Endothelial cell of umbilical vein (primary cell): Measurements from ENCODE around the gene SSC4D. TPM values are rescaled to one million over a fixed set of nuclear protein-coding genes. Genes with fewer than 3 reads are reported as not detected.

Source experiments
- BruUV-seq: library from RNA; stranded (reverse); fragments of 400-500 nt; replicated peaks from 2 replicates; lab custom pipeline; 2021; lab: Mats Ljungman, UMichigan
- CTCF ChIA-PET: fragments of 300-600, 350-600 bp; sonication (Branson Sonifier 250); formaldehyde crosslinking; loops from one replicate; lab custom pipeline; 2021; ENCODE audit warnings: antibody characterized with exemption, inconsistent platforms; lab: Charles Lee
- POLR2A ChIA-PET: fragments of 300-600, 350-600 bp; sonication (Branson Sonifier 250); formaldehyde crosslinking; loops from one replicate; lab custom pipeline; 2021; ENCODE audit warnings: antibody characterized with exemption, inconsistent platforms; lab: Charles Lee
- DNase-seq: peaks from one replicate; pipeline ENCODE4 v3.0.0-alpha.2; 2011; ENCODE audit warnings: low read depth, low spot score
- FAIRE-seq: peaks from 2 replicates; lab custom pipeline; 2011; peaks lifted over from hg19 to GRCh38; lab: Jason Lieb, UNC
- H2AFZ ChIP-seq: 2 replicates; pipeline ENCODE4 v1.6.0; 2012; ENCODE audit warnings: low read depth, low read length, control low read depth, inconsistent platforms
- H3K27ac ChIP-seq: 2 replicates; pipeline ENCODE4 v1.5.1; 2011; ENCODE audit warnings: low read depth, mild to moderate bottlenecking, control low read depth, low read length, moderate library complexity; ENCODE audit not compliant: insufficient read depth
- H3K27me3 ChIP-seq, 2 experiments: 2 replicates each; pipeline versions ENCODE4 v1.6.0 to v1.6.1; 2011; ENCODE audit warnings: low read length in 2 of 2, mixed read lengths in 1 of 2; ENCODE audit not compliant: control insufficient read depth in 2 of 2, insufficient read depth in 2 of 2
- H3K36me3 ChIP-seq, 2 experiments: 2 replicates in 1 of 2; 3 replicates in 1 of 2; pipeline ENCODE4 v1.5.1; 2011; ENCODE audit warnings: low read length in 2 of 2, mild to moderate bottlenecking in 1 of 2, moderate library complexity in 1 of 2; ENCODE audit not compliant: control insufficient read depth in 2 of 2, insufficient read depth in 2 of 2; ENCODE audit errors: extremely low read depth in 1 of 2
- H3K4me1 ChIP-seq: 3 replicates; pipeline ENCODE4 v1.5.1; 2011; ENCODE audit warnings: mild to moderate bottlenecking, low read length; ENCODE audit not compliant: control insufficient read depth, insufficient read depth; ENCODE audit errors: extremely low read depth
- H3K4me2 ChIP-seq: 2 replicates; pipeline ENCODE4 v1.6.1; 2011; ENCODE audit warnings: low read length, control low read depth, mixed read lengths; ENCODE audit not compliant: insufficient read depth
- H3K4me3 ChIP-seq, 3 experiments: fragments of 200-600 bp in 1 of 3; sonication (generic), shearing (Covaris generic) in 1 of 3; replicated peaks in 1 of 3; 2 replicates each; pipeline ENCODE4 v1.5.1; 2011 to 2016; ENCODE audit warnings: control low read depth in 3 of 3, low read length in 3 of 3, mild to moderate bottlenecking in 2 of 3, inconsistent platforms in 1 of 3, low read depth in 1 of 3, moderate library complexity in 1 of 3; ENCODE audit not compliant: insufficient read depth in 1 of 3
- H3K79me2 ChIP-seq: 2 replicates; pipeline ENCODE4 v1.6.0; 2012; ENCODE audit warnings: low read length, inconsistent platforms; ENCODE audit not compliant: control insufficient read depth, insufficient read depth
- H3K9ac ChIP-seq: replicated peaks from 2 replicates; pipeline ENCODE3; 2011; ENCODE audit warnings: low read length, control low read depth; ENCODE audit not compliant: insufficient read depth; ENCODE audit errors: extremely low read depth
- H3K9me1 ChIP-seq: replicated peaks from 3 replicates; pipeline ENCODE4 v1.6.0; 2011; ENCODE audit warnings: mild to moderate bottlenecking, low read length; ENCODE audit not compliant: control insufficient read depth, insufficient read depth; ENCODE audit errors: extremely low read depth
- H3K9me3 ChIP-seq: replicated peaks from 2 replicates; pipeline ENCODE4 v1.5.1; 2012; ENCODE audit warnings: low read length, inconsistent platforms; ENCODE audit not compliant: control insufficient read depth, insufficient read depth
- H4K20me1 ChIP-seq: replicated peaks from 2 replicates; pipeline ENCODE3; 2011; ENCODE audit warnings: mild to moderate bottlenecking, low read length; ENCODE audit not compliant: control insufficient read depth, insufficient read depth; ENCODE audit errors: extremely low read depth
- JUN ChIP-seq: IDR thresholded peaks from 2 replicates; pipeline ENCODE4 v1.6.1; 2011; ENCODE audit warnings: borderline replicate concordance, low read depth; ENCODE audit not compliant: insufficient read length, insufficient read depth
- dilution Hi-C: fragments of 300-500 bp; cut with MboI; formaldehyde crosslinking; loops from one replicate; pipeline ENCODE4 v1.15.0; 2019; ENCODE audit warnings: low sequenced_read_pairs; ENCODE audit not compliant: extremely low pct_ligation_motif_present
- intact Hi-C: fragments of 100-400 bp; cut with micrococcal nuclease; formaldehyde crosslinking; loops from one replicate; pipeline ENCODE4 v1.10.0; 2022
- polyA plus RNA-seq, 4 experiments: library from polyadenylated mRNA; depleted of rRNA in 3 of 4; stranded (reverse) in 3 of 4; unstranded in 1 of 4; fragments of >200 nt; gene quantifications; 2 replicates each; pipeline versions ENCODE4 v1.2.1 to v1.2.3, GENCODE V29; 2011 to 2012; ENCODE audit warnings: missing spikeins in 1 of 4
- total RNA-seq: library from RNA; stranded (reverse); gene quantifications from 2 replicates; pipeline ENCODE4 v1.2.3, GENCODE V29; 2021
- TF ChIP-seq, protein P1 (sequence below), 2 donors: IDR thresholded peaks; 1 replicate in 1 of 2; 2 replicates in 1 of 2; pipeline ENCODE4 v1.5.1; 2011; ENCODE audit warnings: low read length in 2 of 2, mild to moderate bottlenecking in 2 of 2, moderate library complexity in 2 of 2, control low read depth in 1 of 2, inconsistent platforms in 1 of 2, low read depth in 1 of 2; ENCODE audit not compliant: insufficient read depth in 1 of 2; ENCODE audit errors: extremely low read depth in 1 of 2

The SSC4D gene
- total and polyA plus RNA-seq, 2 donors (not counting 3 experiments of a cell fraction or from before 2014, with no cell fraction given): 0.46 to 0.88 TPM

GRCh38 chr7:76380623-76380966 lies 28.9 kb downstream of the SSC4D start:
- H3K36me3 ChIP-seq: no peaks in the 10 kb centered on the region
- peak overlapping the region; percentile 57 for H3K9ac ChIP-seq
- peak overlapping the region; percentile 87 for H3K27ac ChIP-seq
- no peaks in the 10 kb centered on the region for H3K79me2 ChIP-seq
- no peak overlapping the region for H3K4me2 ChIP-seq
- no peaks in the 10 kb centered on the region for H3K27me3 ChIP-seq
- TF ChIP-seq, protein P1, sequence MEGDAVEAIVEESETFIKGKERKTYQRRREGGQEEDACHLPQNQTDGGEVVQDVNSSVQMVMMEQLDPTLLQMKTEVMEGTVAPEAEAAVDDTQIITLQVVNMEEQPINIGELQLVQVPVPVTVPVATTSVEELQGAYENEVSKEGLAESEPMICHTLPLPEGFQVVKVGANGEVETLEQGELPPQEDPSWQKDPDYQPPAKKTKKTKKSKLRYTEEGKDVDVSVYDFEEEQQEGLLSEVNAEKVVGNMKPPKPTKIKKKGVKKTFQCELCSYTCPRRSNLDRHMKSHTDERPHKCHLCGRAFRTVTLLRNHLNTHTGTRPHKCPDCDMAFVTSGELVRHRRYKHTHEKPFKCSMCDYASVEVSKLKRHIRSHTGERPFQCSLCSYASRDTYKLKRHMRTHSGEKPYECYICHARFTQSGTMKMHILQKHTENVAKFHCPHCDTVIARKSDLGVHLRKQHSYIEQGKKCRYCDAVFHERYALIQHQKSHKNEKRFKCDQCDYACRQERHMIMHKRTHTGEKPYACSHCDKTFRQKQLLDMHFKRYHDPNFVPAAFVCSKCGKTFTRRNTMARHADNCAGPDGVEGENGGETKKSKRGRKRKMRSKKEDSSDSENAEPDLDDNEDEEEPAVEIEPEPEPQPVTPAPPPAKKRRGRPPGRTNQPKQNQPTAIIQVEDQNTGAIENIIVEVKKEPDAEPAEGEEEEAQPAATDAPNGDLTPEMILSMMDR (IDR thresholded peaks at IDR 0.05; ENCODE audit: extremely low read depth in 1 of 2, insufficient read depth in 1 of 2, low read depth in 1 of 2, low read length in 2 of 2): no peak
- H3K9me1 ChIP-seq: no peaks in the 10 kb centered on the region
- CTCF ChIA-PET: no interaction called here
- no peak for FAIRE-seq
- no peak overlapping the region for H3K4me3 ChIP-seq
- no TSS peak for BruUV-seq
- intact Hi-C loops (no loop called here), dilution Hi-C loops (no loop called here)
- POLR2A ChIA-PET: no interaction called here
- no peaks in the 10 kb centered on the region for H3K9me3 ChIP-seq
- H3K4me1 ChIP-seq: peaks cover 15% of the 10 kb centered on the region
- no peaks in the 10 kb centered on the region for H4K20me1 ChIP-seq
- no peak for DNase-seq
- no peak overlapping the region for H2AFZ ChIP-seq

DNA sequence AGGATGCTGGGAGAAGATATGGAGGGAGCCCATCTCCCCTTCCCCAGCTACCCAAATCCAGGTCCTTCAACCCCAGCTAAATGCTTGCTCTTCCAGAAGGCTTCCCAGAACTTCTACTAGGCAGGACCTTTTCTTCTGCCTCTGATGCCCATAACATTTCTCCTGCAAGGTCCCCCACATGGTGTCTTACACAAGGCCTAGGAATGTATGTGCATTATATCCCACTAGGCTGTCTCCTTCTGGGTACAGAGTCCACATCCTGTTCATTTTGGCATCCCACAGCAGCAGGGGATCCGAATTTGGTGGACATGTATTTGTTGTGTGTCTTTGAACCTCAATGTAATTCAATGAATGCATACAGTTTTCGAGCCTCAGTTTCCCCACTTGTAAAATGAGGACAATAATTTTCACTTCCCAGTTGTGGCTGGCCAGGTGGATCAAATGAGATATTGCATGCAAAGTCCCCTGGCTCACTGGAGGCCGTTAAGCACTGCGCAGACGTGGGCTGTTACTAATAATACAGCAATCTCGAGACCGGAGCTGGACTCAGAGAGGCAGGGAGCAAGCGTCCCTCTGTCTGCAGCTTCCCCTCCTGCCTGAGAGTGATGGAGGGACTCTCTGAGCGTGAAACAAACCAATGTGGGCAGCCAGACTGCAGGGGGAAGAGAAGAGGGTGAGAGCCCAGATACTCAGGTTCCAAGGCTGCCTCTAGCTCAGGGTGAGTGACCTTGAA lies 32.1 kb downstream of the SSC4D start:
- H3K4me2 ChIP-seq: no peak overlapping the region
- H3K79me2 ChIP-seq: no peaks in the 10 kb centered on the region
- no peaks in the 10 kb centered on the region for H3K9me3 ChIP-seq
- intact Hi-C loops: no loop called here
- H4K20me1 ChIP-seq: no peaks in the 10 kb centered on the region
- no peak for DNase-seq
- H3K27me3 ChIP-seq: no peaks in the 10 kb centered on the region
- peaks cover 19% of the 10 kb centered on the region for H3K4me1 ChIP-seq
- ChIA-PET POLR2A (no interaction called here), CTCF (interaction anchor here (1.1 kb wide), 1 partner anchor 10 kb away, joined by 4 read pairs; no protein-coding TSS in a partner anchor)
- dilution Hi-C loops: no loop called here
- no peak overlapping the region for H3K27ac ChIP-seq
- H3K4me3 ChIP-seq: no peak overlapping the region
- no peaks in the 10 kb centered on the region for H3K9me1 ChIP-seq
- no peak for FAIRE-seq
- BruUV-seq: no TSS peak
- TF ChIP-seq JUN: no peak
- no peaks in the 10 kb centered on the region for H3K36me3 ChIP-seq
- H2AFZ ChIP-seq: no peak overlapping the region
- no peak overlapping the region for H3K9ac ChIP-seq
